ENCODE measurements around the gene HNRNPAB. TPM values are rescaled to one million over a fixed set of nuclear protein-coding genes. Genes with fewer than 3 reads are reported as not detected.

The HNRNPAB gene
- total RNA-seq, 4 donors from 2014 or later: 115 to 199 (median 169) TPM

DNA sequence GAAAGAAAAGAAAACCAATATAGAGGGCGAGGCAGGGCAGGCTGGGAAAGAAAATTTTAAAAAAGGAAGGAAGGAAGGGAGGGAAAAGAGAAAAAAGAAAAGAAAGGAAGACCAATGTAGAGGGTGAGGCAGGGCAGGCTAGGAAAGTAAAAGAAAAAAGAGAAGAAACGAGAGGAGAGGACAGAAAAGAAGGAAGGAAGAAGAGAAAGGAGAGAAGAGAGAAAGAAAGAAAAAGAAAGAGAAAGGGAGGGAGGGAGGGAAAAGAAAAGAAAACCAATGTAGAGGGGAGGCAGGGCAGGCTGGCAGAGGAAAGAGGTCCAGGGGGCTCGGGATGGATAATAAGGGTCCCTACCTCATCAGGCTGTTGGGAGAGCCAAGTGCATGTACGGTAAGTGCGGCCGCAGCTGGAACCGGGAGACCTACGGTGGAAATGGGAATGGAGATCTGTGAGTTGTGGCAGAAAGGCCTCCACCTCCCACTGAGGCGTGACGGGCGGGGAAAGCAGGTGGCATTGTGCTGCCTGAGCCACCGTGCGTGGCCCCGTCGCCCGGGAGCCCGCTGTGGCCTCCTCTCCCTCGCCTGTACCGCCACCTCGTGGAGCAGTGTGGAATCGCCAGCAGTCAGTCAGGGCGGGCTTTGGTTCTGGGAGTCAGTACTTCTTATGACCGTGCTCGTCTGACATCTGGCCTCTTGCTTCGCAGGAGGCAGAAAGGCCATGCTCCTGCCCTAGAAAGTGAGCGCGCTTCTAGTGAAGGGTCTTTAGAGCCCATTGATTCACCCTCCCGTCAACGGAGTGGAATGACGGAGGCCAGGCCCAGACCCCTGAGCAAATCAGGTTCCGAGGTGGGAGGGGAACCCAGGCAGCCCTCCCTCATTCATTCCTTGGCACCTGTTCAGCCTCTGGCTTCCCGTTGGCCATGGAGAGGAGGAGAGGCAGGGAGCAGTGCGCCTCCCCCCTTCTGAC is 40.3 kb upstream of the HNRNPAB start:
- Histone ChIP-seq H3K4me3 (no peak overlapping the region), H3K4me1 (peaks cover 3 to 9% (median 5%) of the 10 kb centered on the region in 4 donors), H3K9me3 (no peaks in the 10 kb centered on the region), H3K27ac (no peak overlapping the region), H3K27me3 (peaks cover 29% of the 10 kb centered on the region), H3K36me3 (no peaks in the 10 kb centered on the region)
- intact Hi-C loops (cut with DNase I; ENCODE audit: low total_unique reads): loop anchor here (2.0 kb wide), 1 partner anchor 87 kb away; no protein-coding TSS in a partner anchor
- DNase-seq: peak; percentile 92
- TF ChIP-seq, protein P1, sequence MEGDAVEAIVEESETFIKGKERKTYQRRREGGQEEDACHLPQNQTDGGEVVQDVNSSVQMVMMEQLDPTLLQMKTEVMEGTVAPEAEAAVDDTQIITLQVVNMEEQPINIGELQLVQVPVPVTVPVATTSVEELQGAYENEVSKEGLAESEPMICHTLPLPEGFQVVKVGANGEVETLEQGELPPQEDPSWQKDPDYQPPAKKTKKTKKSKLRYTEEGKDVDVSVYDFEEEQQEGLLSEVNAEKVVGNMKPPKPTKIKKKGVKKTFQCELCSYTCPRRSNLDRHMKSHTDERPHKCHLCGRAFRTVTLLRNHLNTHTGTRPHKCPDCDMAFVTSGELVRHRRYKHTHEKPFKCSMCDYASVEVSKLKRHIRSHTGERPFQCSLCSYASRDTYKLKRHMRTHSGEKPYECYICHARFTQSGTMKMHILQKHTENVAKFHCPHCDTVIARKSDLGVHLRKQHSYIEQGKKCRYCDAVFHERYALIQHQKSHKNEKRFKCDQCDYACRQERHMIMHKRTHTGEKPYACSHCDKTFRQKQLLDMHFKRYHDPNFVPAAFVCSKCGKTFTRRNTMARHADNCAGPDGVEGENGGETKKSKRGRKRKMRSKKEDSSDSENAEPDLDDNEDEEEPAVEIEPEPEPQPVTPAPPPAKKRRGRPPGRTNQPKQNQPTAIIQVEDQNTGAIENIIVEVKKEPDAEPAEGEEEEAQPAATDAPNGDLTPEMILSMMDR (IDR thresholded peaks at IDR 0.05): peak; percentile 96 to 99 (median 99)
- TF ChIP-seq POLR2AphosphoS5 (IDR thresholded peaks at IDR 0.05): no peak
- in situ Hi-C loops (cut with MboI; ENCODE audit: low pct_ligation_motif_present in 1 of 4, low pct_unique_long_range_greater_than_20kb in 1 of 4, low sequenced_read_pairs in 3 of 4): loop anchor here (5.0 to 10.0 kb wide), 3 partner anchors 87 to 92 kb away; no protein-coding TSS in a partner anchor
- 11 to 27% methylated on average over 7 to 33 of the region's 33 CpGs for WGBS, 2 donors (ENCODE audit: low coverage in 1 of 2)

DNA sequence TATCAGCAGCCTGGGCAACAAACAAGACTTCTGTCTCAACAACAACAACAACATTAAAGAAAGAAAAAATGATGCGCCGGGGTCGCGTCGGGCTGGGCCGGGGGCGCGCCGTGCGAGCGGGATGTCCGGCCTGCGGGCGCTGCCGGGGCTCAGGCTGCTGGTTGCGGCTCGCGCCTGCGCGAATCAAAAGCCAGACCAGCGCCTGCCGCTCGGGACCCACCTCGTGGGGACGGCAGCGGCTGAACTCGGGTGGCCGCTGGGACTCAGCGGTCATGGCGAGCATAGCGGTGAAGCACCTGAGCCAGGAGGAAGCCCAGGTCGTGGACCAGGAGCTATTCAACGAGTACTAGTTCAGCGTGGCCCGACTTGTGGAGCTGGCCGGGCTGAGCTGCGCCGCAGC is 38.8 kb upstream of the HNRNPAB start:
- TF ChIP-seq POLR2AphosphoS5 (IDR thresholded peaks at IDR 0.05): no peak
- no peak for TF ChIP-seq EP300 (IDR thresholded peaks at IDR 0.05; ENCODE audit: low read depth)
- TF ChIP-seq, protein P1 (IDR thresholded peaks at IDR 0.05): no peak
- TF ChIP-seq POLR2A (IDR thresholded peaks at IDR 0.05): no peak
- no peak for DNase-seq
- 77% methylated on average over 38 of the region's 38 CpGs; no CpG with 5 or more reads in 1 of the 2 donors for WGBS, 2 donors (ENCODE audit: low coverage in 1 of 2)
- in situ Hi-C loops (cut with MboI; ENCODE audit: low pct_ligation_motif_present in 1 of 4, low pct_unique_long_range_greater_than_20kb in 1 of 4, low sequenced_read_pairs in 3 of 4): loop anchor here in 1 of 4 donors (10.0 kb wide), 1 partner anchor 91 kb away; no protein-coding TSS in a partner anchor
- intact Hi-C loops (cut with DNase I; ENCODE audit: low total_unique reads): no loop called here
- H3K27me3 ChIP-seq: peaks cover 29% of the 10 kb centered on the region
- no peaks in the 10 kb centered on the region for H3K9me3 ChIP-seq
- no peak overlapping the region for H3K27ac ChIP-seq
- no peaks in the 10 kb centered on the region for H3K36me3 ChIP-seq
- peaks cover 3 to 9% (median 5%) of the 10 kb centered on the region in 4 donors for H3K4me1 ChIP-seq
- no peak overlapping the region for H3K4me3 ChIP-seq

DNA sequence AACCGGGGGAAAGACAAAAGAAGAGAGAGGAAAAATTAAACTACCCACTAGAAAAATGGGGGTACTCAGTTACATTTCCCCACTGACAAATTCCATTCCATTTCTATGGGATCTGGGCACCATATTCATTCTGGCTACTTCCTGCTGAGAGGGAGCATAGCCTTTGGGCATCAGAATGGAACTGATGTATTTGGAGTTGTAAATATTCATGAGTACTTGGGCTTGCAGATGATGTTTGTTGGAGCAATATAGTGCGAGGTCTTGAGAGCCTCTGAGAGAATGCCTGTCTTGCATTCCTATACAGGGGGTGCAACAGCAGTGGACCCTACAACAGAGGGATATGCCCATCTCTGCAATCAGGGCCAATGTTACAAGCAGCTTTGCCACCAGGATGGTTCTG is 33.9 kb upstream of the HNRNPAB start:
- 89 to 95% methylated on average over 2 of the region's 2 CpGs for WGBS, 2 donors (ENCODE audit: low coverage in 1 of 2)
- in situ Hi-C loops (cut with MboI; ENCODE audit: low pct_ligation_motif_present in 1 of 4, low pct_unique_long_range_greater_than_20kb in 1 of 4, low sequenced_read_pairs in 3 of 4) (no loop called here), intact Hi-C loops (cut with DNase I; ENCODE audit: low total_unique reads) (no loop called here)
- H3K27me3 ChIP-seq: peaks cover 3% of the 10 kb centered on the region
- TF ChIP-seq, protein P1 (IDR thresholded peaks at IDR 0.05): no peak
- TF ChIP-seq POLR2A (IDR thresholded peaks at IDR 0.05) (no peak), POLR2AphosphoS5 (IDR thresholded peaks at IDR 0.05) (no peak), EP300 (IDR thresholded peaks at IDR 0.05; ENCODE audit: low read depth) (no peak)
- no peak for DNase-seq
- no peaks in the 10 kb centered on the region for H3K36me3 ChIP-seq
- H3K4me3 ChIP-seq: no peak overlapping the region
- H3K27ac ChIP-seq: no peak overlapping the region
- H3K9me3 ChIP-seq: no peaks in the 10 kb centered on the region
- H3K4me1 ChIP-seq: no peaks in the 10 kb centered on the region

DNA sequence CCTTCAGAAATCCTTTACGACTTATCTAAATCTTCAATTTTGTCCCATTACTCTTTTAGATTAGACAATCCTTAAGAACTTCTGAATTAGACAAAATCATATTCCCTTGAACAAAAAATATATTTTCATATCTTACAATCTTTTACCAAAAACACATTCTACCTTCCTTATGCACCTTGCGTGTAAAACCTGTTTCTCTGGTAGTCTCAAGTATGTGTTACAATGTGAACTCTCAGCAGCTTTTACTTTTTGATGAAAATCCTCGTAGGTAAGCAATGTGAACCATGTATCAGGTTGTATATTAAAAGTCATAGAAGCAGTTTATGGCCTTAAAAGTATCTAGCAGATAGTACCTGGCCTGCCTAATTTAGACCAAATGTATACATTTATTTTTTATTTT is 29.9 kb upstream of the HNRNPAB start:
- Histone ChIP-seq H3K27ac (no peak overlapping the region), H3K4me3 (no peak overlapping the region), H3K9me3 (no peaks in the 10 kb centered on the region), H3K4me1 (no peaks in the 10 kb centered on the region), H3K27me3 (no peaks in the 10 kb centered on the region), H3K36me3 (no peaks in the 10 kb centered on the region)
- no peak for DNase-seq
- intact Hi-C loops (cut with DNase I; ENCODE audit: low total_unique reads) (no loop called here), in situ Hi-C loops (cut with MboI; ENCODE audit: low pct_ligation_motif_present in 1 of 4, low pct_unique_long_range_greater_than_20kb in 1 of 4, low sequenced_read_pairs in 3 of 4) (no loop called here)
- TF ChIP-seq POLR2AphosphoS5 (IDR thresholded peaks at IDR 0.05) (no peak), EP300 (IDR thresholded peaks at IDR 0.05; ENCODE audit: low read depth) (no peak), POLR2A (IDR thresholded peaks at IDR 0.05) (no peak)
- TF ChIP-seq, protein P1 (IDR thresholded peaks at IDR 0.05): no peak
- WGBS, 2 donors (ENCODE audit: low coverage in 1 of 2): 81 to 93% methylated on average over 3 of the region's 3 CpGs
